Measurements from ENCODE around the gene PRSS27. TPM values are rescaled to one million over a fixed set of nuclear protein-coding genes. Genes with fewer than 3 reads are reported as not detected.

The PRSS27 gene
- total and polyA plus RNA-seq, 2 donors: 0.28 to 6.5 TPM

DNA sequence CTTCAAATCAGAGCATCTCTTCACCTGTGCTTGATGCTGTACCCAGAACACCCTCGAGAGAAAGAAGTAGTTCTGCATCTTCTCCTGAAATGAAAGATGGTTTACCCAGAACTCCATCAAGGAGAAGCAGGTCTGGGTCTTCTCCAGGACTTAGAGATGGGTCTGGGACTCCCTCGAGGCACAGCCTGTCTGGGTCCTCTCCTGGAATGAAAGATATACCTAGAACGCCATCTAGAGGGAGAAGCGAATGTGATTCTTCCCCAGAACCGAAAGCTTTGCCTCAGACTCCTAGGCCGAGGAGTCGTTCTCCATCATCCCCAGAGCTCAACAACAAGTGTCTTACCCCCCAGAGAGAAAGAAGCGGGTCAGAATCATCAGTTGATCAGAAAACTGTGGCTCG lies 44.7 kb upstream of the PRSS27 start:
- Histone ChIP-seq H3K9me3 (ENCODE audit: control insufficient read depth in 2 of 2, insufficient read depth in 1 of 2, low read length in 1 of 2) (peaks cover 0 to 3% of the 10 kb centered on the region in 2 donors), H3K27me3 (ENCODE audit: control insufficient read depth in 2 of 2, insufficient read depth in 1 of 2, low read length in 1 of 2) (no peaks in the 10 kb centered on the region), H3K4me1 (ENCODE audit: control insufficient read depth in 2 of 2, insufficient read depth in 2 of 2, low read length in 2 of 2) (no peaks in the 10 kb centered on the region), H3K4me3 (ENCODE audit: low read length in 2 of 2) (no peak overlapping the region), H3K36me3 (ENCODE audit: control insufficient read depth in 2 of 2, insufficient read depth in 2 of 2, low read length in 1 of 2) (peaks cover 92 to 100% of the 10 kb centered on the region in 2 donors), H3K27ac (ENCODE audit: low read depth in 1 of 2, low read length in 1 of 2) (no peak overlapping the region)
- no peak for DNase-seq (ENCODE audit: low read depth in 6 of 9, low spot score in 9 of 9)
- 96% methylated on average over 9 of the region's 9 CpGs for WGBS

DNA sequence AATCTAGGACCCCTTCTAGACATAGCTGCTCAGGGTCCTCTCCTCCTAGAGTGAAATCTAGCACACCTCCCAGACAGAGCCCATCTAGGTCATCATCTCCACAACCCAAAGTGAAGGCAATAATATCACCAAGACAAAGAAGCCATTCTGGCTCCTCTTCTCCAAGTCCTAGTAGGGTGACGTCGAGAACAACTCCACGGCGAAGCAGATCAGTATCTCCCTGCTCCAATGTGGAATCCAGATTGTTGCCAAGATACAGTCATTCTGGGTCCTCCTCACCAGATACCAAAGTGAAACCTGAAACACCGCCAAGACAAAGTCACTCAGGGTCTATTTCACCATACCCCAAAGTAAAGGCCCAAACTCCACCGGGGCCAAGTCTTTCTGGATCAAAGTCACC lies 43.1 kb upstream of the PRSS27 start:
- WGBS: 99% methylated on average over 6 of the region's 6 CpGs

DNA sequence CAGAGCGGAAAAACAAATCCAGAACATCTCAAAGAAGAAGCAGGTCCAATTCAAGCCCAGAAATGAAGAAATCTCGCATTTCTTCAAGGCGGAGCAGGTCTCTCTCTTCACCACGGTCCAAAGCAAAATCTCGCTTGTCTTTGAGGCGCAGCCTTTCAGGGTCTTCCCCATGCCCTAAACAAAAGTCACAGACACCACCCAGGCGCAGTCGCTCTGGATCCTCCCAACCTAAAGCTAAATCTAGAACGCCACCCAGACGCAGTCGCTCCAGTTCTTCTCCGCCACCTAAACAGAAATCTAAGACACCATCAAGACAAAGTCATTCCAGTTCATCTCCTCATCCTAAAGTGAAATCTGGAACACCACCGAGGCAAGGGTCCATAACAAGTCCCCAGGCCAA lies 42.7 kb upstream of the PRSS27 start:
- Histone ChIP-seq H3K27me3 (ENCODE audit: control insufficient read depth in 2 of 2, insufficient read depth in 1 of 2, low read length in 1 of 2) (no peaks in the 10 kb centered on the region), H3K27ac (ENCODE audit: low read depth in 1 of 2, low read length in 1 of 2) (no peak overlapping the region), H3K4me1 (ENCODE audit: control insufficient read depth in 2 of 2, insufficient read depth in 2 of 2, low read length in 2 of 2) (no peaks in the 10 kb centered on the region), H3K4me3 (ENCODE audit: low read length in 2 of 2) (no peak overlapping the region), H3K36me3 (ENCODE audit: control insufficient read depth in 2 of 2, insufficient read depth in 2 of 2, low read length in 1 of 2) (peaks cover 92 to 100% of the 10 kb centered on the region in 2 donors), H3K9me3 (ENCODE audit: control insufficient read depth in 2 of 2, insufficient read depth in 1 of 2, low read length in 1 of 2) (peaks cover 0 to 3% of the 10 kb centered on the region in 2 donors)
- 97% methylated on average over 13 of the region's 13 CpGs for WGBS
- DNase-seq (ENCODE audit: low read depth in 6 of 9, low spot score in 9 of 9): no peak

More for the DNA sequence above, 43.1 kb upstream of the PRSS27 start:
- peaks cover 0 to 3% of the 10 kb centered on the region in 2 donors for H3K9me3 ChIP-seq (ENCODE audit: control insufficient read depth in 2 of 2, insufficient read depth in 1 of 2, low read length in 1 of 2)
- peaks cover 92 to 100% of the 10 kb centered on the region in 2 donors for H3K36me3 ChIP-seq (ENCODE audit: control insufficient read depth in 2 of 2, insufficient read depth in 2 of 2, low read length in 1 of 2)
- no peak overlapping the region for H3K27ac ChIP-seq (ENCODE audit: low read depth in 1 of 2, low read length in 1 of 2)
- H3K4me1 ChIP-seq (ENCODE audit: control insufficient read depth in 2 of 2, insufficient read depth in 2 of 2, low read length in 2 of 2): no peaks in the 10 kb centered on the region
- no peaks in the 10 kb centered on the region for H3K27me3 ChIP-seq (ENCODE audit: control insufficient read depth in 2 of 2, insufficient read depth in 1 of 2, low read length in 1 of 2)
- no peak overlapping the region for H3K4me3 ChIP-seq (ENCODE audit: low read length in 2 of 2)
- no peak for DNase-seq (ENCODE audit: low read depth in 6 of 9, low spot score in 9 of 9)

- DNase-seq (ENCODE audit: low read depth in 6 of 9, low spot score in 9 of 9): no peak
- Histone ChIP-seq H3K36me3 (ENCODE audit: control insufficient read depth in 2 of 2, insufficient read depth in 2 of 2, low read length in 1 of 2) (peaks cover 92 to 100% of the 10 kb centered on the region in 2 donors), H3K27ac (ENCODE audit: low read depth in 1 of 2, low read length in 1 of 2) (no peak overlapping the region), H3K4me1 (ENCODE audit: control insufficient read depth in 2 of 2, insufficient read depth in 2 of 2, low read length in 2 of 2) (no peaks in the 10 kb centered on the region), H3K9me3 (ENCODE audit: control insufficient read depth in 2 of 2, insufficient read depth in 1 of 2, low read length in 1 of 2) (peaks cover 0 to 3% of the 10 kb centered on the region in 2 donors), H3K27me3 (ENCODE audit: control insufficient read depth in 2 of 2, insufficient read depth in 1 of 2, low read length in 1 of 2) (no peaks in the 10 kb centered on the region), H3K4me3 (ENCODE audit: low read length in 2 of 2) (no peak overlapping the region)
- WGBS: 99% methylated on average over 42 of the region's 42 CpGs
Measured at GRCh38 chr16:2761886-2762583, 42.0 kb upstream of the PRSS27 start.

DNA sequence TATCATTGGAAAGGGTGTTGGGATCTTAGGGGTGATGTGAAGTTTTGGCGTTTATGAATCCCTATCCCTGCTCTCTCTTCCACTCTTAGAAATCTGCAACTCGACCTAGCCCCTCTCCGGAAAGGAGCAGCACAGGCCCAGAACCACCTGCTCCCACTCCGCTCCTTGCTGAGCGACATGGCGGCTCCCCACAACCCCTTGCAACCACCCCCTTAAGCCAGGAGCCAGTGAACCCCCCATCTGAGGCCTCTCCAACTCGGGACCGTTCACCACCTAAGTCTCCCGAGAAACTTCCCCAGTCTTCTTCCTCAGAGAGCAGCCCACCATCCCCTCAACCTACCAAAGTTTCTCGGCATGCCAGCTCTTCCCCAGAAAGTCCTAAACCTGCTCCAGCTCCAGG lies 41.4 kb upstream of the PRSS27 start:
- peaks cover 88 to 100% of the 10 kb centered on the region in 2 donors for H3K36me3 ChIP-seq (ENCODE audit: control insufficient read depth in 2 of 2, insufficient read depth in 2 of 2, low read length in 1 of 2)
- no peak overlapping the region for H3K27ac ChIP-seq (ENCODE audit: low read depth in 1 of 2, low read length in 1 of 2)
- H3K4me3 ChIP-seq (ENCODE audit: low read length in 2 of 2): no peak overlapping the region
- WGBS: 99% methylated on average over 10 of the region's 10 CpGs
- no peaks in the 10 kb centered on the region for H3K27me3 ChIP-seq (ENCODE audit: control insufficient read depth in 2 of 2, insufficient read depth in 1 of 2, low read length in 1 of 2)
- no peaks in the 10 kb centered on the region for H3K4me1 ChIP-seq (ENCODE audit: control insufficient read depth in 2 of 2, insufficient read depth in 2 of 2, low read length in 2 of 2)
- H3K9me3 ChIP-seq (ENCODE audit: control insufficient read depth in 2 of 2, insufficient read depth in 1 of 2, low read length in 1 of 2): peaks cover 0 to 3% of the 10 kb centered on the region in 2 donors
- DNase-seq (ENCODE audit: low read depth in 6 of 9, low spot score in 9 of 9): no peak

- no peak overlapping the region for H3K4me3 ChIP-seq (ENCODE audit: low read length in 2 of 2)
- H3K27ac ChIP-seq (ENCODE audit: low read depth in 1 of 2, low read length in 1 of 2): no peak overlapping the region
- no peak for DNase-seq (ENCODE audit: low read depth in 6 of 9, low spot score in 9 of 9)
- H3K27me3 ChIP-seq (ENCODE audit: control insufficient read depth in 2 of 2, insufficient read depth in 1 of 2, low read length in 1 of 2): no peaks in the 10 kb centered on the region
- 95% methylated on average over 11 of the region's 11 CpGs for WGBS
- H3K4me1 ChIP-seq (ENCODE audit: control insufficient read depth in 2 of 2, insufficient read depth in 2 of 2, low read length in 2 of 2): peaks cover 17 to 19% of the 10 kb centered on the region in 2 donors
- no peaks in the 10 kb centered on the region for H3K9me3 ChIP-seq (ENCODE audit: control insufficient read depth in 2 of 2, insufficient read depth in 1 of 2, low read length in 1 of 2)
- H3K36me3 ChIP-seq (ENCODE audit: control insufficient read depth in 2 of 2, insufficient read depth in 2 of 2, low read length in 1 of 2): peaks cover 55 to 74% of the 10 kb centered on the region in 2 donors
Measured at GRCh38 chr16:2757344-2757743, 37.3 kb upstream of the PRSS27 start.

- Histone ChIP-seq H3K36me3 (ENCODE audit: control insufficient read depth in 2 of 2, insufficient read depth in 2 of 2, low read length in 1 of 2) (peaks cover 46 to 65% of the 10 kb centered on the region in 2 donors), H3K4me1 (ENCODE audit: control insufficient read depth in 2 of 2, insufficient read depth in 2 of 2, low read length in 2 of 2) (peaks cover 22 to 25% of the 10 kb centered on the region in 2 donors), H3K9me3 (ENCODE audit: control insufficient read depth in 2 of 2, insufficient read depth in 1 of 2, low read length in 1 of 2) (peaks cover 0 to 6% of the 10 kb centered on the region in 2 donors), H3K4me3 (ENCODE audit: low read length in 2 of 2) (no peak overlapping the region), H3K27me3 (ENCODE audit: control insufficient read depth in 2 of 2, insufficient read depth in 1 of 2, low read length in 1 of 2) (no peaks in the 10 kb centered on the region), H3K27ac (ENCODE audit: low read depth in 1 of 2, low read length in 1 of 2) (no peak overlapping the region)
- no peak for DNase-seq (ENCODE audit: low read depth in 6 of 9, low spot score in 9 of 9)
- WGBS: 97% methylated on average over 30 of the region's 30 CpGs
Measured at GRCh38 chr16:2756288-2757015, 36.4 kb upstream of the PRSS27 start.

GRCh38 chr16:2755158-2755557 lies 35.1 kb upstream of the PRSS27 start:
- no peak for DNase-seq (ENCODE audit: low read depth in 6 of 9, low spot score in 9 of 9)
- H3K27ac ChIP-seq (ENCODE audit: low read depth in 1 of 2, low read length in 1 of 2): no peak overlapping the region
- no peak overlapping the region for H3K4me3 ChIP-seq (ENCODE audit: low read length in 2 of 2)
- H3K4me1 ChIP-seq (ENCODE audit: control insufficient read depth in 2 of 2, insufficient read depth in 2 of 2, low read length in 2 of 2): peaks cover 22 to 29% of the 10 kb centered on the region in 2 donors
- H3K36me3 ChIP-seq (ENCODE audit: control insufficient read depth in 2 of 2, insufficient read depth in 2 of 2, low read length in 1 of 2): peaks cover 41 to 52% of the 10 kb centered on the region in 2 donors
- 63% methylated on average over 3 of the region's 3 CpGs for WGBS
- no peaks in the 10 kb centered on the region for H3K27me3 ChIP-seq (ENCODE audit: control insufficient read depth in 2 of 2, insufficient read depth in 1 of 2, low read length in 1 of 2)
- H3K9me3 ChIP-seq (ENCODE audit: control insufficient read depth in 2 of 2, insufficient read depth in 1 of 2, low read length in 1 of 2): peaks cover 0 to 6% of the 10 kb centered on the region in 2 donors

GRCh38 chr16:2753733-2754020 lies 33.7 kb upstream of the PRSS27 start:
- Histone ChIP-seq H3K9me3 (ENCODE audit: control insufficient read depth in 2 of 2, insufficient read depth in 1 of 2, low read length in 1 of 2) (peaks cover 0 to 6% of the 10 kb centered on the region in 2 donors), H3K27ac (ENCODE audit: low read depth in 1 of 2, low read length in 1 of 2) (peak overlapping the region; percentile 100), H3K36me3 (ENCODE audit: control insufficient read depth in 2 of 2, insufficient read depth in 2 of 2, low read length in 1 of 2) (peaks cover 35 to 37% of the 10 kb centered on the region in 2 donors), H3K4me1 (ENCODE audit: control insufficient read depth in 2 of 2, insufficient read depth in 2 of 2, low read length in 2 of 2) (peaks cover 22 to 31% of the 10 kb centered on the region in 2 donors), H3K27me3 (ENCODE audit: control insufficient read depth in 2 of 2, insufficient read depth in 1 of 2, low read length in 1 of 2) (no peaks in the 10 kb centered on the region), H3K4me3 (ENCODE audit: low read length in 2 of 2) (peak overlapping the region; percentile 78 to 89)
- DNase-seq (ENCODE audit: low read depth in 6 of 9, low spot score in 9 of 9): no peak
- WGBS: 4% methylated on average over 7 of the region's 7 CpGs

All from thymus (tissue), 11 donors.